Calu3 (cell line): ENCODE measurements around the gene ASAP2. TPM values are rescaled to one million over a fixed set of nuclear protein-coding genes. Genes with fewer than 3 reads are reported as not detected.

ENCODE experiments used
- BruUV-seq: library from RNA; stranded (reverse); fragments of 400-500 nt; replicated peaks from 2 replicates; lab custom pipeline; 2021; lab: Mats Ljungman, UMichigan
- CTCF ChIA-PET: fragments of 300-600 bp; sonication (Branson Sonifier 250); formaldehyde crosslinking; loops from one replicate; lab custom pipeline; 2022; ENCODE audit warnings: antibody characterized with exemption; lab: Charles Lee
- DNase-seq: peaks from one replicate; pipeline ENCODE4 v3.0.0; 2022
- H3K27ac Mint-ChIP-seq: one replicate; pipeline ENCODE4 v1.8.0; 2022; ENCODE audit warnings: mixed read lengths; ENCODE audit not compliant: unreplicated experiment
- H3K27me3 Mint-ChIP-seq: one replicate; pipeline ENCODE4 v1.8.0; 2022; ENCODE audit warnings: mixed read lengths; ENCODE audit not compliant: unreplicated experiment
- H3K36me3 Mint-ChIP-seq: one replicate; pipeline ENCODE4 v1.8.0; 2022; ENCODE audit warnings: mild to moderate bottlenecking, moderate library complexity, mixed read lengths; ENCODE audit not compliant: insufficient read depth, unreplicated experiment
- H3K4me1 Mint-ChIP-seq: one replicate; pipeline ENCODE4 v1.8.0; 2022; ENCODE audit warnings: mild to moderate bottlenecking, low read depth, mixed read lengths; ENCODE audit not compliant: unreplicated experiment
- H3K4me3 Mint-ChIP-seq: one replicate; pipeline ENCODE4 v1.8.0; 2022; ENCODE audit warnings: mild to moderate bottlenecking, low read depth, moderate library complexity, mixed read lengths; ENCODE audit not compliant: unreplicated experiment
- H3K9me3 Mint-ChIP-seq: one replicate; pipeline ENCODE4 v1.8.0; 2022; ENCODE audit warnings: low read depth, mixed read lengths; ENCODE audit not compliant: unreplicated experiment
- intact Hi-C: fragments of 100-400 bp; cut with micrococcal nuclease; formaldehyde crosslinking; loops from one replicate; pipeline ENCODE4 v1.10.0; 2022; ENCODE audit not compliant: unreplicated experiment
- total RNA-seq: library from RNA; stranded (reverse); gene quantifications from 2 replicates; pipeline ENCODE4 v1.2.3, GENCODE V29; 2022
- TF ChIP-seq, protein P1 (sequence below): fragments of 200-600 bp; IDR thresholded peaks from one replicate; pipeline ENCODE4 v1.8.0; 2022; ENCODE audit warnings: antibody characterized with exemption; ENCODE audit not compliant: unreplicated experiment

The ASAP2 gene
- total RNA-seq, 1 experiment from 2014 or later = 78.6 TPM

DNA sequence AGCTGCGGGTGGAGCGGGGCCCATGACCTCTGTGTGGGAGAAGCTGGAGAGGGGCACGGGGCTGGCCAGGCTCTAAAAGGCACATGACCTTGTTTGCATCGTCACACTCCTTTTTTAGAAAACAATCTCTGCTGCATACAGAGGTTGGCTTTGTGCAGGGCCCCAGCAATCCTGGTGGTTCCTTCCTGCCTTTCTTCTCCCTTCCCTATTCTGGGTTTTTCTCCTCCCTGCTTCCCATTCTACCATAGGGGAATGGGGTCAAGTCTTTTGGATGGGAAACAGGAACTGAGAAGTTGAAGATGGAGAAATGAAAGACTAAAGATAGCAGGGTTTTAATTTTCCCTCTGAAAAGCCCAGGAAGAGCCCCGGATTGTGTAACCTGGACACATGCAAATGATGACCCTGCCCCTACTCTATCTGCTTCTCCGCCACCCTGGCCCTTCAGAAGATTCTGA lies 53.9 kb downstream of the ASAP2 start:
- Mint-ChIP-seq H3K36me3 (peaks cover 20% of the 10 kb centered on the region), H3K9me3 (no peaks in the 10 kb centered on the region), H3K4me3 (no peak overlapping the region), H3K27me3 (no peaks in the 10 kb centered on the region), H3K27ac (peak overlapping the region; percentile 43), H3K4me1 (peaks cover 65% of the 10 kb centered on the region)
- intact Hi-C loops = no loop called here
- TF ChIP-seq, protein P1, sequence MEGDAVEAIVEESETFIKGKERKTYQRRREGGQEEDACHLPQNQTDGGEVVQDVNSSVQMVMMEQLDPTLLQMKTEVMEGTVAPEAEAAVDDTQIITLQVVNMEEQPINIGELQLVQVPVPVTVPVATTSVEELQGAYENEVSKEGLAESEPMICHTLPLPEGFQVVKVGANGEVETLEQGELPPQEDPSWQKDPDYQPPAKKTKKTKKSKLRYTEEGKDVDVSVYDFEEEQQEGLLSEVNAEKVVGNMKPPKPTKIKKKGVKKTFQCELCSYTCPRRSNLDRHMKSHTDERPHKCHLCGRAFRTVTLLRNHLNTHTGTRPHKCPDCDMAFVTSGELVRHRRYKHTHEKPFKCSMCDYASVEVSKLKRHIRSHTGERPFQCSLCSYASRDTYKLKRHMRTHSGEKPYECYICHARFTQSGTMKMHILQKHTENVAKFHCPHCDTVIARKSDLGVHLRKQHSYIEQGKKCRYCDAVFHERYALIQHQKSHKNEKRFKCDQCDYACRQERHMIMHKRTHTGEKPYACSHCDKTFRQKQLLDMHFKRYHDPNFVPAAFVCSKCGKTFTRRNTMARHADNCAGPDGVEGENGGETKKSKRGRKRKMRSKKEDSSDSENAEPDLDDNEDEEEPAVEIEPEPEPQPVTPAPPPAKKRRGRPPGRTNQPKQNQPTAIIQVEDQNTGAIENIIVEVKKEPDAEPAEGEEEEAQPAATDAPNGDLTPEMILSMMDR = no peak
- DNase-seq = no peak
- BruUV-seq = no TSS peak
- CTCF ChIA-PET = interaction anchor here (0.8 to 1.3 kb wide), 4 partner anchors 9 to 431 kb away, joined by 3 to 4 read pairs (median 3); no protein-coding TSS in a partner anchor

DNA sequence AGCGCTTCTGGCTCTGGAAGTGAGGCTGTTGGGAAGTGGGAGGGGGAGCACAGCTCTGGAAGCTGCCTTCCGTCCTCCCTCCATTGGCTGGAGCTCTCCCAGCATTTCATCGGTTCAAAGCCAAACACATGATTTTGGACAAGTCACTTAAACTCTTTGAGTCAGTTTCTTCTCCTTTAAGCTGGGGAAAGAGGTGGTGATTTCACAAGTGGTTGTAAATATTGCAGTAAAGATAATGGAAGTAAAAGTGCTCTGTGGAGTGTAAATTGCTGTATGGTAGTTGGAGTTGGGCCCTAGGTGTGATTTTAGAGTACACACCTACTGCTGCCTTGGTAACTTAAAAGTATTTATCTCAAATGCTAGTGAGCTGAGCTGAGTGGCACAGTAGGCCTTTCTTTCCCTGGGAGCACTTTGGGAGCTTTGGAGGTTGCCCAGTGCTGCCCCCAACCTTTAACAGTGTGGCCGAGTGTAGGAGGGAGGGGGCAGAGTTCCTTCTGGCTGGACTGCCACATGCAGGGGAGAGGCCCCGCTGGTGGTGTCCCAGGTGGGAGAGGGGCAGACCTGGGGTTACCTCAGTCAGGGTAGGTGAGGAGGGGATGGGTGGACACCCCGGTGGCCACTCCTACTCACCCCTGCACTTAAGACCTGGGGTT lies 54.7 kb downstream of the ASAP2 start:
- CTCF ChIA-PET = interaction anchor here (1.1 to 1.3 kb wide), 2 partner anchors 8 to 432 kb away, joined by 3 read pairs; no protein-coding TSS in a partner anchor
- intact Hi-C loops = no loop called here
- no peak for DNase-seq
- peak overlapping the region; percentile 43 for H3K27ac Mint-ChIP-seq
- H3K27me3 Mint-ChIP-seq = no peaks in the 10 kb centered on the region
- BruUV-seq = no TSS peak
- peaks cover 20% of the 10 kb centered on the region for H3K36me3 Mint-ChIP-seq
- no peak overlapping the region for H3K4me3 Mint-ChIP-seq
- TF ChIP-seq, protein P1 = no peak
- no peaks in the 10 kb centered on the region for H3K9me3 Mint-ChIP-seq
- H3K4me1 Mint-ChIP-seq = peaks cover 57% of the 10 kb centered on the region

DNA sequence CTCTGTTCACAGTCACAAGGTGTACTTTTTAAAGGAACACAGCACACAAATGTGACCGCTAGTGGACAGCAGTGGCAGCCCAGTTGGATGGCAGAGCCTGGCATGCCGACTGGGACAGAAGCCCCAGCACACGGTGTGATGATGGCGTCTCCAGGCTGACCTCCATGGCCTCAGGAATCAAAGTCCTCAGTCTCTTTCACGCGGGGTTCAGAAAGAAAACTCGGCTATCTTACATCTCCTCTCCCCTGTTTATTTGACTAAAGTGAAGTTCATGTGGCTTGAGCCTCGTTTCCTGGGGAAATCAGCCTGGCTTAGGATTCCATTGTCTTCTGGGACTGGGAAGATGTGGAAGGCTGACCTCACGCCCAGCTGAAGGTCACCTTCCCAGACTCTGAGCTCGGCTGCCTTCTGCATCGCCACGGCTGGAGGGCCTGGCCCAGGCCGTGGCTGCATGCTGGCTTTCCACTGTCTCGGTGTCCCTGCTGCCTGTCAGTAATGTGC lies 56.1 kb downstream of the ASAP2 start:
- no peak for DNase-seq
- intact Hi-C loops = no loop called here
- no TSS peak for BruUV-seq
- H3K9me3 Mint-ChIP-seq = no peaks in the 10 kb centered on the region
- TF ChIP-seq, protein P1 = no peak
- no peak overlapping the region for H3K4me3 Mint-ChIP-seq
- peaks cover 12% of the 10 kb centered on the region for H3K36me3 Mint-ChIP-seq
- peaks cover 47% of the 10 kb centered on the region for H3K4me1 Mint-ChIP-seq
- H3K27ac Mint-ChIP-seq = peak overlapping the region; percentile 68
- no peaks in the 10 kb centered on the region for H3K27me3 Mint-ChIP-seq
- CTCF ChIA-PET = no interaction called here

DNA sequence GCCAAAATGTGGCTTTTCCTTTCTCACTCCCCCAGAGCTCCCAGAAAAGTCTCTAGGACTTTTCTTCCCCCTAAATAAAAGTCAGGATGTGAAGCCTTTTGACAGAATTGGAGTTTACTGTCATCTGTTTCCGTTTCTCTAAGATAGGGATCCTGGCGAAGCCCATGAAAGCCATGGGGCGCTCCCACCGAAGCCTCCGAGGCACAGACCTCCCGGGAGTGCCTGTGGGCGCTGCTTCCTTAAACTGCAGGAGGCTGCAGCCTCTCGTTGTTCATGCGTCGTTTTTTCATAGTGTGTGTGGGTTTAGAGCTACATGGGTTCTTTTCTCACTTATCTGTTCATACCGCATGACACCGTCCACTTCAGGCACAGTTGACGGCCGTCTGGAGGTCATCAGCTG lies 56.8 kb downstream of the ASAP2 start:
- CTCF ChIA-PET = no interaction called here
- Mint-ChIP-seq H3K4me3 (no peak overlapping the region), H3K4me1 (peaks cover 53% of the 10 kb centered on the region), H3K27me3 (no peaks in the 10 kb centered on the region), H3K27ac (peak overlapping the region; percentile 68), H3K9me3 (no peaks in the 10 kb centered on the region), H3K36me3 (peaks cover 10% of the 10 kb centered on the region)
- no TSS peak for BruUV-seq
- TF ChIP-seq, protein P1 = no peak
- no peak for DNase-seq
- intact Hi-C loops = no loop called here
